Left lung (tissue), 10 donors: ENCODE measurements around the gene ZNF90. TPM values are rescaled to one million over a fixed set of nuclear protein-coding genes. Genes with fewer than 3 reads are reported as not detected.

ENCODE experiments used
- ATAC-seq: fragments of 200-7000 bp; cut with Tn5 transposase; one replicate; pipeline ENCODE4 v1.9.1; 2020; ENCODE audit warnings: moderate library complexity
- DNase-seq, 4 donors: peaks; one replicate each; pipeline ENCODE4 v3.0.0-alpha.2; 2013 to 2020
- H3K27ac ChIP-seq, 2 donors: fragments of 200-600 bp; sonication (generic) in 1 of 2; one replicate each; pipeline versions ENCODE4 v1.5.0 to v1.8.0; 2020 to 2021
- H3K27me3 ChIP-seq, 2 donors: fragments of 200-600 bp; sonication (generic) in 1 of 2; one replicate each; pipeline versions ENCODE4 v1.5.0 to v1.8.0; 2020 to 2021
- H3K36me3 ChIP-seq, 2 donors: fragments of 200-600 bp; sonication (generic) in 1 of 2; one replicate each; pipeline versions ENCODE4 v1.5.0 to v1.8.0; 2020 to 2021
- H3K4me1 ChIP-seq, 2 donors: fragments of 200-600 bp; one replicate each; pipeline ENCODE4 v1.8.0; 2021
- H3K4me3 ChIP-seq, 2 donors: fragments of 200-600 bp; sonication (generic) in 1 of 2; one replicate each; pipeline versions ENCODE4 v1.5.0 to v1.8.0; 2020 to 2021; ENCODE audit warnings: mild to moderate bottlenecking in 1 of 2
- H3K9me3 ChIP-seq, 2 donors: fragments of 200-600 bp; sonication (generic) in 1 of 2; one replicate each; pipeline versions ENCODE4 v1.5.0 to v1.8.0; 2020 to 2021
- intact Hi-C, 2 donors: fragments of 100-400 bp; cut with DNase I; formaldehyde crosslinking; loops; one replicate each; pipeline versions ENCODE4 v1.11.2 to v1.14.2; 2022
- polyA plus RNA-seq, 6 donors: library from polyadenylated mRNA; unstranded; fragments of 120-200 nt; gene quantifications; one replicate each; pipeline ENCODE4 v1.2.1, GENCODE V29; 2013; ENCODE audit not compliant: insufficient read length in 6 of 6
- total RNA-seq, 2 donors: library from RNA; stranded (reverse); fragmentation: NEBNext Ultra II Directional; extraction: Animal tissue kit (Norgen Biotek cat#: 25700); gene quantifications; one replicate each; pipeline ENCODE4 v1.2.1, GENCODE V29; 2021
- TF ChIP-seq, protein P1 (sequence below), 2 donors: fragments of 200-600 bp; sonication (generic) in 1 of 2; IDR thresholded peaks; one replicate each; pipeline versions ENCODE4 v1.5.0 to v1.8.0; 2021; ENCODE audit warnings: antibody characterized with exemption in 2 of 2
- donor health status: DM: no; HTN: yes; CAD: no.
- donor health status: DM: no; HTN: no; CAD: no.

ZNF90 gene
- total and polyA plus RNA-seq, 8 donors, result 4.3 to 37.3 (median 32.7) TPM

DNA sequence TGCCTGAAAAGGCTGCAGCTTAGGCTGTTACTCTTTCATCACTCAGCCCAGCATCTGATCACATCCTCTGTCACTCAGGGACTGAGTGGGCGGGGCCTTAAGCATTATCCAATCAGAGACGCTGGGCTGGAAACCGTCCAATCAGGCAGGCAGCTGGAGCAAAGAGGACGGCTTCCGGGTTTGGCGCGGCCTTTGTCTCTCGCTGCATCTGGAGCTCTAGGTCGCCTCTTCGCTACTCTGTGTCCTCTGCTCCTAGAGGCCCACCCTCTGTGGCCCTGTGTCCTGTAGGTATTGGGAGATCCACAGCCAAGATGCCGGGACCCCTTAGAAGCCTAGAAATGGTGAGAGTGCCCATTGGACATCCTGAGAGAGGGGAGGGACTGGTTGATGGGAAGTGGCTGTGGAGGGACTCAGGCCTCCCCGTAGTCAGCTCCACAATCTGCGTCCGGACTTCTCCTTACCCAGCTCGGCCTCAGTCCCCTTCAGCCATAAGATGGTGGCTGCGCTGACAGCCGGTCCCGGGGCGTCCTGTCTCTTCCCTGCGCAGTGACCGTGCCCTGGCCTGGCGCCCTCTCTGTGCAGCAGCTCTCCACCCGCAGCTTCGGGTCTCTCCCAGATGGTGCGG lies 89.3 kb downstream of the ZNF90 start, which contains the start of gene ZNF486:
Gene ZNF486 (plus strand): TSS at position 195 of the 625 bp plus-strand sequence. CDS start 117 bp downstream, at position 312.
- intact Hi-C loops, result no loop called here

DNA sequence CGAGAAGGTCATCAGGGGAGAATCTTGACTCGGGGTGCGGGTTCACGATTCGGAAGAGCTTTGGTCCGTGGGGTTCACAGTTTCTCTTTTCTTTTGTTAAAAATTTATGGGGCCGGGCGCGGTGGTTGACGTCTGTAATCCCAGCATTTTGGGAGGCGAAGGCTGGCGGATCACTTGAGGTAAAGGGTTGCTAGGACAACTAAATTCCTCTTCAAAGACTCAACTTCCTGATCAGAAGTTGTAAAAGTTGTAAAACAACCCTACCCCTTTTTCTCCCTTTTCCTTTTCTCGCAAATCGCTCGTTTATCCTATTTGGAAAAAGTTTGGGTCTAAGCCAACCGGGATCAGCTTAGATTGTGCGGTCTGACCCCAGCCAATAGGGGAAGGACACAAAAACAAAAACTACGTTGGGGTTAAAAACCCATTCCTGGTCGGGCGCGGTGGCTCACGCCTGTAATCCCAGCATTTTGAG lies 89.9 kb downstream of the ZNF90 start:
- peak overlapping the region; percentile 54 to 64 for H3K4me3 ChIP-seq
- intact Hi-C loops, result no loop called here
- peaks cover 0 to 14% of the 10 kb centered on the region in 2 donors for H3K36me3 ChIP-seq
- TF ChIP-seq, protein P1, sequence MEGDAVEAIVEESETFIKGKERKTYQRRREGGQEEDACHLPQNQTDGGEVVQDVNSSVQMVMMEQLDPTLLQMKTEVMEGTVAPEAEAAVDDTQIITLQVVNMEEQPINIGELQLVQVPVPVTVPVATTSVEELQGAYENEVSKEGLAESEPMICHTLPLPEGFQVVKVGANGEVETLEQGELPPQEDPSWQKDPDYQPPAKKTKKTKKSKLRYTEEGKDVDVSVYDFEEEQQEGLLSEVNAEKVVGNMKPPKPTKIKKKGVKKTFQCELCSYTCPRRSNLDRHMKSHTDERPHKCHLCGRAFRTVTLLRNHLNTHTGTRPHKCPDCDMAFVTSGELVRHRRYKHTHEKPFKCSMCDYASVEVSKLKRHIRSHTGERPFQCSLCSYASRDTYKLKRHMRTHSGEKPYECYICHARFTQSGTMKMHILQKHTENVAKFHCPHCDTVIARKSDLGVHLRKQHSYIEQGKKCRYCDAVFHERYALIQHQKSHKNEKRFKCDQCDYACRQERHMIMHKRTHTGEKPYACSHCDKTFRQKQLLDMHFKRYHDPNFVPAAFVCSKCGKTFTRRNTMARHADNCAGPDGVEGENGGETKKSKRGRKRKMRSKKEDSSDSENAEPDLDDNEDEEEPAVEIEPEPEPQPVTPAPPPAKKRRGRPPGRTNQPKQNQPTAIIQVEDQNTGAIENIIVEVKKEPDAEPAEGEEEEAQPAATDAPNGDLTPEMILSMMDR (IDR thresholded peaks at IDR 0.05), result no peak
- no peaks in the 10 kb centered on the region for H3K27me3 ChIP-seq
- DNase-seq (peak in 1 of 4 donors; percentile 39), ATAC-seq (peak; percentile 27)
- peaks cover 0 to 20% of the 10 kb centered on the region in 2 donors for H3K4me1 ChIP-seq
- H3K27ac ChIP-seq, result peak overlapping the region; percentile 77 to 85
- H3K9me3 ChIP-seq, result peaks cover 0 to 37% of the 10 kb centered on the region in 2 donors

More for the DNA sequence above, 89.3 kb downstream of the ZNF90 start, which contains the start of gene ZNF486:
- TF ChIP-seq, protein P1 (IDR thresholded peaks at IDR 0.05), result no peak
- peak within 1 kb of the TSS; percentile 54 to 64 for H3K4me3 ChIP-seq
- peaks cover 0 to 38% of the 10 kb centered on the region in 2 donors for H3K9me3 ChIP-seq
- H3K27ac ChIP-seq, result peak within 1 kb of the TSS; percentile 77 to 85
- ATAC-seq (peak; percentile 97), DNase-seq (peak; percentile 85 to 97 (median 94))
- H3K27me3 ChIP-seq, result no peaks in the 10 kb centered on the region
- H3K4me1 ChIP-seq, result peaks cover 0 to 20% of the 10 kb centered on the region in 2 donors
- H3K36me3 ChIP-seq, result peaks cover 0 to 13% of the 10 kb centered on the region in 2 donors

Other genes with a start within 250 kb of the ZNF90 start
- gene ZNF253, start 212.1 kb upstream of the ZNF90 start, total RNA-seq, result 10 to 100 TPM in 1 of 2 donors, 1 to 10 TPM in 1; 9.1 to 11.4 TPM
- 10 to 100 TPM; 27.6 to 36.8 (median 33.9) TPM for gene ZNF253, start 212.1 kb upstream of the ZNF90 start, polyA plus RNA-seq
- 1 to 10 TPM; 6.2 to 8.3 TPM for gene ZNF93, start 177.1 kb upstream of the ZNF90 start, total RNA-seq
- gene ZNF93, start 177.1 kb upstream of the ZNF90 start, polyA plus RNA-seq, result 10 to 100 TPM; 14.0 to 19.4 (median 16.5) TPM
- gene ZNF682, start 38.5 kb upstream of the ZNF90 start, total RNA-seq, result 10 to 100 TPM in 1 of 2 donors, 1 to 10 TPM in 1; 6.2 to 11.7 TPM
- gene ZNF682, start 38.5 kb upstream of the ZNF90 start, polyA plus RNA-seq, result 10 to 100 TPM; 19.9 to 29.9 (median 24.4) TPM
- 1 to 10 TPM; 6.4 to 9.3 TPM for gene ZNF486, start 89.2 kb downstream of the ZNF90 start, total RNA-seq
- gene ZNF486, start 89.2 kb downstream of the ZNF90 start, polyA plus RNA-seq, result 10 to 100 TPM; 21.7 to 32.9 (median 26.9) TPM